ENCODE results near the gene CSMD2.

DNA sequence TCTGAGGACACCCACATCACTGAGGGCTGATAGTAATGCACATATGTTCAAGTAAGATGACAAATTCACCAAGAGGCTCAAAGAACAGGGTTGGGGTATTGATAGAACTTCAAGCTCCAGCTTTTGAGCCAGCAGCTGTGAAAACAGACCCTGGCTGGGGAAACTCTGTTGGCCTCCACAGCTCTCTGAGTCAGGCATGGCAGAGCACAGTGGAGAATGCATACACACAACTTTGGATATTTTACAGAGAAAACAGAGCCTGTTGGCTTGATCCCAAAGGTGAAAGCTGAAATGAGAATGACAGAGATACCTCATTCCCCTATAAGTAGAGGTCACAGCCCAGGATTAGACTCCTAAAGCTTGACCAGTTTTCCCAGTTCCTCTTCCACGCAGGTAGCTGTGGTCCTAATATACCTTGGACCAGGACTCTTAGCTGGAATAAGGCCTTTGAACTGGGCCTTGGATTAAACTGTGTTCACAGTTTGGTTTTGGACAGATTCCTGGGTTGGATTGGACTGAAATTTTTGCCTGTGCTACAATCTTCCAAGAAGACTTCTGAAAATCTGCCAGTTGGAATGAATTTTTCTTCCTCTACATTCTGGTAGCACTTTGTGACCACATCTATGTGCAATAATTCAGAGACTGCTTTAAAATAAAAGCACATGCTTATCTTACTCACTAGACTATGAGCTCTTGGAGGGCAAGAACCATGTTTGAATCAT lies 402.8 kb downstream of the CSMD2 start:
- TF ChIP-seq, protein P1, sequence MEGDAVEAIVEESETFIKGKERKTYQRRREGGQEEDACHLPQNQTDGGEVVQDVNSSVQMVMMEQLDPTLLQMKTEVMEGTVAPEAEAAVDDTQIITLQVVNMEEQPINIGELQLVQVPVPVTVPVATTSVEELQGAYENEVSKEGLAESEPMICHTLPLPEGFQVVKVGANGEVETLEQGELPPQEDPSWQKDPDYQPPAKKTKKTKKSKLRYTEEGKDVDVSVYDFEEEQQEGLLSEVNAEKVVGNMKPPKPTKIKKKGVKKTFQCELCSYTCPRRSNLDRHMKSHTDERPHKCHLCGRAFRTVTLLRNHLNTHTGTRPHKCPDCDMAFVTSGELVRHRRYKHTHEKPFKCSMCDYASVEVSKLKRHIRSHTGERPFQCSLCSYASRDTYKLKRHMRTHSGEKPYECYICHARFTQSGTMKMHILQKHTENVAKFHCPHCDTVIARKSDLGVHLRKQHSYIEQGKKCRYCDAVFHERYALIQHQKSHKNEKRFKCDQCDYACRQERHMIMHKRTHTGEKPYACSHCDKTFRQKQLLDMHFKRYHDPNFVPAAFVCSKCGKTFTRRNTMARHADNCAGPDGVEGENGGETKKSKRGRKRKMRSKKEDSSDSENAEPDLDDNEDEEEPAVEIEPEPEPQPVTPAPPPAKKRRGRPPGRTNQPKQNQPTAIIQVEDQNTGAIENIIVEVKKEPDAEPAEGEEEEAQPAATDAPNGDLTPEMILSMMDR (IDR thresholded peaks at IDR 0.05; ENCODE audit: insufficient read depth, low read length, poor library complexity, severe bottlenecking) = no peak
- TF ChIP-seq EZH2phosphoT487 (conservative IDR thresholded peaks at IDR 0.05; ENCODE audit: low read length) = no peak
